GM23248 (cell line): ENCODE data around the gene GRIA1. TPM values are rescaled to one million over a fixed set of nuclear protein-coding genes. Genes with fewer than 3 reads are reported as not detected.

Experiments used
- DNase-seq: peaks from one replicate; pipeline ENCODE4 v3.0.0-alpha.2; 2015
- H2AFZ ChIP-seq: fragments of 200-600 bp; sonication (generic); 2 replicates; pipeline ENCODE4 v1.6.1; 2016; ENCODE audit warnings: antibody characterized with exemption
- H3F3A ChIP-seq: fragments of 200-600 bp; sonication (generic); 2 replicates; pipeline ENCODE4 v1.6.1; 2016; ENCODE audit warnings: mild to moderate bottlenecking, antibody characterized with exemption, mixed run types; ENCODE audit not compliant: insufficient read depth
- H3K27ac ChIP-seq: fragments of 200-600 bp; sonication (generic); 2 replicates; pipeline ENCODE4 v1.5.1; 2016; ENCODE audit warnings: mild to moderate bottlenecking
- H3K27me3 ChIP-seq: fragments of 200-600 bp; sonication (generic); replicated peaks from 2 replicates; pipeline ENCODE4 v1.6.1; 2016; ENCODE audit warnings: mild to moderate bottlenecking; ENCODE audit not compliant: insufficient read depth
- H3K36me3 ChIP-seq: fragments of 200-600 bp; sonication (generic); 2 replicates; pipeline ENCODE4 v1.6.1; 2016; ENCODE audit warnings: low read depth, mild to moderate bottlenecking
- H3K4me1 ChIP-seq: fragments of 200-600 bp; sonication (generic); 2 replicates; pipeline ENCODE4 v1.6.1; 2016; ENCODE audit warnings: mild to moderate bottlenecking; ENCODE audit not compliant: insufficient read depth
- H3K4me2 ChIP-seq: fragments of 200-600 bp; sonication (generic); one replicate; pipeline ENCODE4 v1.6.1; 2016; ENCODE audit warnings: mild to moderate bottlenecking; ENCODE audit not compliant: unreplicated experiment
- H3K4me3 ChIP-seq: fragments of 200-600 bp; sonication (generic); 2 replicates; pipeline ENCODE4 v1.5.1; 2016; ENCODE audit warnings: mild to moderate bottlenecking
- H3K79me2 ChIP-seq: fragments of 200-600 bp; sonication (generic); 2 replicates; pipeline ENCODE4 v1.6.1; 2016; ENCODE audit warnings: mild to moderate bottlenecking; ENCODE audit not compliant: insufficient read depth
- H3K9ac ChIP-seq: fragments of 200-600 bp; sonication (generic); 2 replicates; pipeline ENCODE4 v1.6.1; 2016; ENCODE audit warnings: mild to moderate bottlenecking
- H3K9me2 ChIP-seq: fragments of 200-600 bp; sonication (generic); 2 replicates; pipeline ENCODE4 v1.6.1; 2016; ENCODE audit warnings: mixed run types, mild to moderate bottlenecking, moderate library complexity; ENCODE audit not compliant: insufficient read depth
- H3K9me3 ChIP-seq: fragments of 200-600 bp; sonication (generic); one replicate; pipeline ENCODE4 v1.6.1; 2017; ENCODE audit warnings: low read depth
- H4K20me1 ChIP-seq: fragments of 200-600 bp; sonication (generic); 2 replicates; pipeline ENCODE4 v1.6.0; 2016; ENCODE audit not compliant: insufficient read depth
- EZH2 ChIP-seq: fragments of 200-600 bp; sonication (generic); IDR thresholded peaks from 2 replicates; pipeline ENCODE4 v1.6.1; 2018; ENCODE audit warnings: antibody characterized with exemption, mild to moderate bottlenecking; ENCODE audit not compliant: insufficient read depth, poor library complexity, severe bottlenecking
- EZH2phosphoT487 ChIP-seq: fragments of 200-600 bp; sonication (generic); IDR thresholded peaks from 2 replicates; pipeline ENCODE4 v1.6.1; 2018; ENCODE audit warnings: antibody characterized with exemption, moderate library complexity, mild to moderate bottlenecking, low read depth; ENCODE audit not compliant: insufficient read depth
- WGBS, 2 experiments: methylation state at CpG; one replicate each; pipeline ENCODE4 v1.1.6; 2015 to 2017; ENCODE audit warnings: low lambda C conversion rate in 2 of 2, low coverage in 1 of 2; ENCODE audit errors: missing lambda C conversion rate in 2 of 2; 5-methylcytosine and 5-hydroxymethylcytosine counted together
- in situ Hi-C: fragments of 300-500 bp; cut with MboI; formaldehyde crosslinking; loops from 2 replicates; pipeline ENCODE4 v1.15.0; 2020
- polyA plus RNA-seq: library from polyadenylated mRNA; unstranded; fragments of >200 nt; fragmentation: Nextera tagmentation; extraction: Ambion mirVana; gene quantifications from 2 replicates; pipeline ENCODE4 v1.2.1, GENCODE V29; 2016
- total RNA-seq: library from RNA; depleted of rRNA; stranded (reverse); fragments of >200 nt; shearing (Covaris generic); gene quantifications from 2 replicates; pipeline ENCODE4 v1.2.3, GENCODE V29; 2014

GRIA1 gene
- total and polyA plus RNA-seq, 2 experiments from 2014 or later = 0.04 to 0.11 TPM

DNA sequence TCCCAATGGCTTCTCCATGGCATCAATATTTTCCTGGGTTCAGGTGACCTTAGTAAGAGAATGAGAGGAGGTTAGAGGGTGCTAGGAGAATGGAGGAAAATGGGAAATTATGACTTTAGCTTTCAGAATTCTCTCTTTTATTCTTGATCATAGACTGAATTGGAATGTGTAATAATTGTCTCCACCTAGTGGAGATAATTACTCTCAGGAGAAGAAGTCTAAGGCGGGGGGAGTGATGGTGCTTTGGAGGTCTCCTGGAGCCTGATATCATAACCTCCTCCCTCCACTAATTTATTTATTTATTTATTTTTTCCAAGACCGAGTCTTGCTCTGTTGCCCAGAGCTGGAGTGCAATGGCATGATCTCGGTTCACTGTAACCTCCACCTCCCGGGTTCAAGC, 221.3 kb downstream of the GRIA1 start:
- Histone ChIP-seq H3K27ac (no peak overlapping the region), H3K79me2 (no peaks in the 10 kb centered on the region), H3K36me3 (no peaks in the 10 kb centered on the region), H3K4me3 (no peak overlapping the region), H3K4me1 (peaks cover 4% of the 10 kb centered on the region; the same call in 1 of the 2 replicates), H3K9me2 (no peaks in the 10 kb centered on the region), H3F3A (no peaks in the 10 kb centered on the region), H3K9me3 (no peaks in the 10 kb centered on the region), H2AFZ (no peak overlapping the region), H3K27me3 (no peaks in the 10 kb centered on the region), H4K20me1 (no peaks in the 10 kb centered on the region), H3K4me2 (no peak overlapping the region), H3K9ac (no peak overlapping the region)
- in situ Hi-C loops = no loop called here
- DNase-seq = peak; percentile 30
- 77 to 91% methylated on average over 4 of the region's 4 CpGs for WGBS, 2 experiments
- TF ChIP-seq EZH2phosphoT487 = no peak
- no peak for TF ChIP-seq EZH2

DNA sequence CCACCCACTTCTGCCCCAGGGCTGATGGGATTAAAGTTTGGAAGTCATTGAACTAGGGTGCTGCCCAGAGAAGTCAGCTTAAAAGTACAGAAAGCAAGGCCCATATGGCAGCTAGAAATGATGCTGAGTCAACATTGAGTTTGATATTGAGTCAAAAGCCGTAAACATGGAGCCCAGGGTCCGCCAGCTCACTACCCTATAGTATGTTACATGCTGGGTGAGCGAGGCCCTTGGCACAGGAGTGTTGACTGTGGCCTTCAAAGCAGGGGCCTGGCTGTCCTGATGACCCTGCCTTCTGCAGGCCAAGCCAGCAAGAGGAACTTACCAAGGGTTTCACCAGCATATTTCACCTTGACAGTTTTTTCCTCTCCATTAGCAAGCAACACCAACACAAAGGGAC, 222.5 kb downstream of the GRIA1 start:
- Histone ChIP-seq H3K36me3 (no peaks in the 10 kb centered on the region), H2AFZ (no peak overlapping the region), H3K27me3 (no peaks in the 10 kb centered on the region), H3K4me2 (no peak overlapping the region), H3F3A (no peaks in the 10 kb centered on the region), H3K4me1 (peaks cover 4% of the 10 kb centered on the region; the same call in 1 of the 2 replicates), H4K20me1 (no peaks in the 10 kb centered on the region), H3K9ac (no peak overlapping the region), H3K4me3 (no peak overlapping the region), H3K9me3 (no peaks in the 10 kb centered on the region), H3K27ac (no peak overlapping the region), H3K79me2 (no peaks in the 10 kb centered on the region), H3K9me2 (no peaks in the 10 kb centered on the region)
- WGBS, 2 experiments = 79 to 90% methylated on average over 3 of the region's 3 CpGs
- TF ChIP-seq EZH2phosphoT487 = no peak
- no peak for TF ChIP-seq EZH2
- no peak for DNase-seq
- in situ Hi-C loops = no loop called here

DNA sequence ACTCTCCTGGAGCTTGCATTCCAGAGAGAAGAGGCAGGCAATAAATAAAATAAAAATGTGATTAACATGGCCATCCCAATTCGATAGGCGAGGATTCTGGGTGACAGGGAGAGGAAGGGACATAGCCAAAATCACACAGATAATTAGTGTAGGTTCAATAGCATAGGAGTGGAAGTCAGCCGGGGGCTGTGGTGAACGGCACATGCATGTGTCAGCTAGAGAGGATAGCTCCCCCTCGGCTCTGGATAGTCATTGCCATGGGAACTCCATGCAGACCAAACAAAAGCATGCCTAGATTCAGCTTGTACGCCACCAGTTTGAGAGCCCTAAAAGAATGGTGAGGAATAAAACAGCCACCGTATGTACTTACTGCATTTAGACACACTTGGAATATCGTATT, 223.5 kb downstream of the GRIA1 start:
- in situ Hi-C loops = no loop called here
- no peak for TF ChIP-seq EZH2phosphoT487
- no peak for TF ChIP-seq EZH2
- Histone ChIP-seq H3K36me3 (no peaks in the 10 kb centered on the region), H2AFZ (no peak overlapping the region), H3K79me2 (no peaks in the 10 kb centered on the region), H3K9ac (no peak overlapping the region), H4K20me1 (no peaks in the 10 kb centered on the region), H3F3A (no peaks in the 10 kb centered on the region), H3K4me2 (no peak overlapping the region), H3K27me3 (no peaks in the 10 kb centered on the region), H3K9me2 (no peaks in the 10 kb centered on the region), H3K4me3 (no peak overlapping the region), H3K4me1 (peaks cover 4% of the 10 kb centered on the region; the same call in 1 of the 2 replicates), H3K9me3 (no peaks in the 10 kb centered on the region), H3K27ac (no peak overlapping the region)
- DNase-seq = no peak
- 77 to 80% methylated on average over 8 of the region's 8 CpGs for whole genome bisulfite sequencing, 2 experiments

DNA sequence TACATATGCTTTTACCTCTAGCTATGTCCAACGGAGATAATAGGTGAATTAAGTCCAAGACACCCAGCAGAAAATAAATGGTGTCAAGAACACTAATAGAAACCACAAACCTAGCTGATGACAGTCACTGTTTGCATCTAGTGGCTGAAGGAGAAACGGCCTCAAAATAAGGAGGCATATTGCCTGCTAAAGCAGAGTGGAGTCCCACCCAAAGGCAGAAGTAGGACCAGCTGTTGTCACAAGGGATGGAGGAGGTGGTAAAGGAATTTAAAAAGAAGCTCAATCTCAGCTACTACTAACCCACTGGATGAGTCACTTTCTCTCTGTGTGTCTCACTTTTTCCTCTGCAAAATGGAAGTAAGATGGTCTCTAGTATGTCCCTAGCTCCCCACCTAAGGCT, 224.3 kb downstream of the GRIA1 start:
- Histone ChIP-seq H3K27me3 (no peaks in the 10 kb centered on the region), H3K9ac (no peak overlapping the region), H3K9me2 (no peaks in the 10 kb centered on the region), H2AFZ (no peak overlapping the region), H3K4me1 (peaks cover 4% of the 10 kb centered on the region; the same call in 1 of the 2 replicates), H3K79me2 (no peaks in the 10 kb centered on the region), H4K20me1 (no peaks in the 10 kb centered on the region), H3K4me3 (no peak overlapping the region), H3K9me3 (no peaks in the 10 kb centered on the region), H3K36me3 (no peaks in the 10 kb centered on the region), H3F3A (no peaks in the 10 kb centered on the region), H3K4me2 (no peak overlapping the region), H3K27ac (no peak overlapping the region)
- TF ChIP-seq EZH2 (no peak), EZH2phosphoT487 (no peak)
- WGBS, 2 experiments = 29 to 31% methylated on average over 2 of the region's 2 CpGs
- in situ Hi-C loops = no loop called here
- peak; percentile 66 for DNase-seq

DNA sequence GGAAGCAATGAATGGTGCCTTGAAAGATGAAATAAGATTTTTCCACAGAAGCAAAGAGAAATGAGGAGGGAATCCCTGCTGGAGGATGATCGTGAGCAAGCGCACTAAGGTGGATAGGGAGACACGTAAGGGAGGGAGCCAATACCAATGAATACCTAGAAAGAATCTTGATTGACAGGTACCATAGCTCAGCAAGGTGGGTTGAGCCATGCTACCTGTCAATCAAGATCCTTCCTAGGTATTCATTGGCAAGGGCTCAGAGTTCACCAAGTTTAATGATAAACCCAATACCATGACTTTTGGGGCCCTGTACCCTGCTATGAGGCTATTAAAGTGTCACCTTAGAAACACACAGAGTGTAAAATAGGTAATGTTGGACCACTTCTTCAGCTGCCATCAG, 226.8 kb downstream of the GRIA1 start:
- H3K36me3 ChIP-seq = no peaks in the 10 kb centered on the region
- H3K4me2 ChIP-seq = no peak overlapping the region
- H3K9me2 ChIP-seq = no peaks in the 10 kb centered on the region
- no peaks in the 10 kb centered on the region for H3K27me3 ChIP-seq
- peaks cover 4% of the 10 kb centered on the region; the same call in 1 of the 2 replicates for H3K4me1 ChIP-seq
- in situ Hi-C loops = no loop called here
- DNase-seq = no peak
- H3K4me3 ChIP-seq = no peak overlapping the region
- H2AFZ ChIP-seq = no peak overlapping the region
- no peaks in the 10 kb centered on the region for H4K20me1 ChIP-seq
- H3F3A ChIP-seq = no peaks in the 10 kb centered on the region
- H3K9me3 ChIP-seq = no peaks in the 10 kb centered on the region
- no peaks in the 10 kb centered on the region for H3K79me2 ChIP-seq
- no peak overlapping the region for H3K9ac ChIP-seq
- 75 to 91% methylated on average over 3 of the region's 3 CpGs for WGBS, 2 experiments
- TF ChIP-seq EZH2phosphoT487 = no peak
- TF ChIP-seq EZH2 = no peak
- no peak overlapping the region for H3K27ac ChIP-seq
